Ovary (tissue), 3 donors: Measurements from ENCODE around the gene ZNF529.

Experiments
- POLR2A ChIP-seq: fragments of 450-650 bp; IDR thresholded peaks from one replicate; pipeline ENCODE4 v1.6.1; 2017; ENCODE audit warnings: antibody characterized with exemption, mild to moderate bottlenecking, moderate library complexity
- TF ChIP-seq, protein P1 (sequence below), 3 donors: fragments of 450-650 bp in 2 of 3; fragments of 200-600 bp in 1 of 3; IDR thresholded peaks; one replicate each; pipeline versions ENCODE4 v1.5.1 to v1.8.0; 2016 to 2022; ENCODE audit warnings: antibody characterized with exemption in 3 of 3, mild to moderate bottlenecking in 1 of 3
- donor health status: DM: no; HTN: no; CAD: no.

GRCh38 chr19:36526581-36526980 is 46.5 kb downstream of the ZNF529 start:
- TF ChIP-seq POLR2A: no peak
- TF ChIP-seq, protein P1, sequence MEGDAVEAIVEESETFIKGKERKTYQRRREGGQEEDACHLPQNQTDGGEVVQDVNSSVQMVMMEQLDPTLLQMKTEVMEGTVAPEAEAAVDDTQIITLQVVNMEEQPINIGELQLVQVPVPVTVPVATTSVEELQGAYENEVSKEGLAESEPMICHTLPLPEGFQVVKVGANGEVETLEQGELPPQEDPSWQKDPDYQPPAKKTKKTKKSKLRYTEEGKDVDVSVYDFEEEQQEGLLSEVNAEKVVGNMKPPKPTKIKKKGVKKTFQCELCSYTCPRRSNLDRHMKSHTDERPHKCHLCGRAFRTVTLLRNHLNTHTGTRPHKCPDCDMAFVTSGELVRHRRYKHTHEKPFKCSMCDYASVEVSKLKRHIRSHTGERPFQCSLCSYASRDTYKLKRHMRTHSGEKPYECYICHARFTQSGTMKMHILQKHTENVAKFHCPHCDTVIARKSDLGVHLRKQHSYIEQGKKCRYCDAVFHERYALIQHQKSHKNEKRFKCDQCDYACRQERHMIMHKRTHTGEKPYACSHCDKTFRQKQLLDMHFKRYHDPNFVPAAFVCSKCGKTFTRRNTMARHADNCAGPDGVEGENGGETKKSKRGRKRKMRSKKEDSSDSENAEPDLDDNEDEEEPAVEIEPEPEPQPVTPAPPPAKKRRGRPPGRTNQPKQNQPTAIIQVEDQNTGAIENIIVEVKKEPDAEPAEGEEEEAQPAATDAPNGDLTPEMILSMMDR (IDR thresholded peaks at IDR 0.05): no peak
